CD4-positive, alpha-beta T cell treated with Interleukin-12 subunit alpha and Interleukin-12 subunit beta, for 1 hour (primary cell): ENCODE results near the gene NADK2.
"Not testable (repeated sequence)": the region's sequence is repeated elsewhere in the genome, so short reads cannot be mapped to it uniquely, and the experiment has no call there.

ENCODE experiments used
- DNase-seq: peaks from one replicate; pipeline ENCODE4 v3.0.0-alpha.2; 2020

The NADK2 gene

GRCh38 chr5:36241631-36242533 lies at the start of gene NADK2:
Gene NADK2, minus strand, starts transcription at chr5:36241925. Its CDS starts 127 bp downstream, at chr5:36241798.
- DNase-seq = peak; percentile 95

- no peak for DNase-seq
Measured at GRCh38 chr5:36285837-36286615, 44.3 kb upstream of the NADK2 start.

- DNase-seq = not testable (repeated sequence)
Measured at GRCh38 chr5:36283775-36284174, 42.0 kb upstream of the NADK2 start.

- DNase-seq = no peak
Measured at GRCh38 chr5:36281626-36282025, 39.9 kb upstream of the NADK2 start.

GRCh38 chr5:36279054-36279698 lies 37.5 kb upstream of the NADK2 start:
- DNase-seq = no peak

- DNase-seq = no peak
Measured at GRCh38 chr5:36277521-36278176, 35.9 kb upstream of the NADK2 start.

- no peak for DNase-seq
Measured at GRCh38 chr5:36276864-36277263, 35.1 kb upstream of the NADK2 start.

- DNase-seq = no peak
Measured at GRCh38 chr5:36273809-36274526, 32.2 kb upstream of the NADK2 start.

- DNase-seq = no peak
Measured at GRCh38 chr5:36272136-36272690, 30.5 kb upstream of the NADK2 start.

- no peak for DNase-seq
Measured at GRCh38 chr5:36270876-36271575, 29.3 kb upstream of the NADK2 start.

- no peak for DNase-seq
Measured at GRCh38 chr5:36270175-36270574, 28.4 kb upstream of the NADK2 start.

GRCh38 chr5:36269478-36269877 lies 27.8 kb upstream of the NADK2 start:
- DNase-seq = no peak

- DNase-seq = no peak
Measured at GRCh38 chr5:36267905-36268304, 26.2 kb upstream of the NADK2 start.

GRCh38 chr5:36264202-36264760 lies 22.6 kb upstream of the NADK2 start:
- no peak for DNase-seq

- no peak for DNase-seq
Measured at GRCh38 chr5:36261186-36261585, 19.5 kb upstream of the NADK2 start.

- no peak for DNase-seq
Measured at GRCh38 chr5:36253575-36253974, 11.8 kb upstream of the NADK2 start.

GRCh38 chr5:36252722-36253365 lies 11.1 kb upstream of the NADK2 start:
- DNase-seq = no peak

GRCh38 chr5:36251218-36251617 lies 9.5 kb upstream of the NADK2 start:
- no peak for DNase-seq

- DNase-seq = no peak
Measured at GRCh38 chr5:36250427-36250826, 8.7 kb upstream of the NADK2 start.
